GM19372 (cell line): Measurements from ENCODE around the gene SPDL1.

Experiments used
- ATAC-seq: cut with Tn5 transposase; IDR thresholded peaks from one replicate; pipeline ENCODE4 v1.9.1; 2021; ENCODE audit warnings: mild to moderate bottlenecking, low read depth, moderate library complexity; ENCODE audit not compliant: unreplicated experiment

Gene SPDL1

DNA sequence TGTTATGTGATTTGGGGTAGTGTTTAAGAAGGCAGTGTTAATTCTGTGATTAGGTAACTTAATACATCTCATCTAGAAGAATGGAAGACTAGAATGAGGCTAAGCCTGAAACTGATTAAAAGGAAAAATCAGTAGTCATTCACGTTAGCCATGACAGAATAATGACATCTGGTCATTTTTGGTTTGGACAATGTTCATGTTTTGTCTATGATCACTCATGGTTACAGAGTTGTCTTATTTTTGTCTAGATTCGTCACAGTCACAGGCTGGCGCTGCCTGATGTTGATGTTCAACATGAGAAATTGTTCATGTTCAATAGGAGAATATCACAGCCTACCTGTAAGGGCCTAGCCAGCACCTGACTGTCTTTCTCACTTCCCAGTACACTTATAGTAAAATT lies 44.0 kb downstream of the SPDL1 start:
- ATAC-seq, result no peak

GRCh38 chr5:169628892-169629291 lies 45.3 kb downstream of the SPDL1 start:
- no peak for ATAC-seq

GRCh38 chr5:169629847-169630548 lies 46.4 kb downstream of the SPDL1 start:
- no peak for ATAC-seq

GRCh38 chr5:169631360-169631759 lies 47.8 kb downstream of the SPDL1 start:
- no peak for ATAC-seq

DNA sequence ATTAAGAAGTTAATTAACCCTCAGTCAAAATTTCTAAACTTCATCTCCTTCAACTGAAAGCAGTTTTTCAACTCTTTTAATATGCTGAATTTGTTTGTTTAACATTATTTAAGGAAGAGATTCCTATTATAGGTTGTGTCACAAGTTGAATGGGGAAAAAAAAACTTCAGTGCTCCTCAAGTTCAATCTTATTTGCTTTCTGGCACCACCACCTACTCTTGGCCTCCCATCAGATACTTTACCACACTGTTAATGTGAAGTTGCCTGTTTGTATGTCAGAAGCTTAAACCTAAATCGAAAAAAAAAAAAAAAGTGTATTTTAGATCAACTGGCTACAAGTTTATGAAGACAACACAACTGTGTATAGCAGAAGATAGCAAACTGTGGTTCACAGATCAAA lies 49.4 kb downstream of the SPDL1 start:
- ATAC-seq, result no peak

GRCh38 chr5:169634606-169635005 lies 51.0 kb downstream of the SPDL1 start:
- ATAC-seq, result no peak

DNA sequence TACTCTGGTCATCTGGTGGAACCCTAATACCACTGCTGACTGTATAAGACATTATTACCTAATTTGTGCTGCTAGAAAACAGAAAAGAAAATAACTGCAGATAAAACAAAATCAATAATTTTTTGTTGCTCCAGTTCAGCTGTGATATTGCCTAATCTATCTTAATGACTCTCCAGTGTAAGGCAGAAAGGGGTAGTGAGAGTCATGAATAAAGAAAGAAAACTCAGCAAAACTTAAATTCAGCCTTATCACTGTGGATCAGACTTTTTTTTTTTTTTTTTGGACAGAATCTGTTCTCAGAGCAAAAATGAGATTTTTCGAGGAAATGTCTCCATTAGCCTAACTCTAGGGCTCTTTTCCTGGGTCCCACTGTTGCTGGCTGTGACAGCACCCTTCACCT lies 52.4 kb downstream of the SPDL1 start:
- ATAC-seq, result no peak

GRCh38 chr5:169636477-169637084 lies 53.0 kb downstream of the SPDL1 start:
- no peak for ATAC-seq

- ATAC-seq, result peak; percentile 88
Observed at GRCh38 chr5:169637085-169637548, 53.5 kb downstream of the SPDL1 start, which contains the start of gene DOCK2. Gene DOCK2 (plus strand): TSS chr5:169637275. CDS start chr5:169637327, 52 bp downstream.

DNA sequence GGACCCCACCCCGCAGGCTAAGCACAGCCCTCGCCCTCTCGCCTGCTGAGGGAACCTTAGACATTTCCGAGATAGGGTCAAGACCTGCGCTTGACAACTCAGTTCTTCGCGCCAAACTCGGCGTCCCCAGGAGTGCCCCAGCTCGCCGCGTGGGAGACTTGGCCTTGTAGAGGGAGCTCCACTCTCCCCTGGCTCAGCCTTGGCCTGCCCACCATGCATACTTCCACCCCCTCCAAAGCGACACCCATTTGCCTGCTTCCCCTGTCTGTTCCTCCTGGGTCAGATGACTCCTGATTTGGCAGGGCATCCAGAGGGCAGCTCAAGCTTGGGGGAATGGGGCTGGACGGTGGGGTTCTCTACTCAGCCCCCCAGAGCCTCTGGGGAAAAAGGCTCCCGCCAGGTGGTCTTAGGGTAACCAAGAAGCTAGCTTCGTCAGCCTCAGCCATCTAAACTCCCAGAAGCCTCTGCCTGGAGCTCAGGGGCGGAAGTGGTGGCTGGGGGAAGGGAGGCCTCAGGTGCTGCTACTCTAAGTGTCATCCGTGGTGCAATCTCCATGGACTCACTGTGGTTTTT lies 54.1 kb downstream of the SPDL1 start:
- ATAC-seq, result peak; percentile 61

DNA sequence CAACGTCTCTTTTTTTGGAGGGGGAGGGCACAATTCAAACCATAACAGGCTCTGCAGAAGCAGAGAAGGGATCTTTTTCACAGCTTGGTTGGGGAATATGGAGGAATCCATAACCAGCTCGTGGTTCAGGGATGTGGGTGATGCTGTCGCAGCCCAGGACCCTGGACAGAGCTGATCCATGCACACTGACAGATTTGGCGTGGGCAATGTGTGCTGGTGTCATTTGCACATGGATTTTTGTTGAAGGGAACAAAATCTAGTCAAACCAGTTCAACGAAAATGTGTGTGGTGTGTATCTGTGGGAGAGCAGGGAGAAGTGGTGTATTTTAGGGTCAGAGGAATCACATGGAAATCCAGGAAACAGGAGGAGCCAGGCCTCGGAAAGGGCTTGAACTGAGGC lies 57.7 kb downstream of the SPDL1 start:
- no peak for ATAC-seq

DNA sequence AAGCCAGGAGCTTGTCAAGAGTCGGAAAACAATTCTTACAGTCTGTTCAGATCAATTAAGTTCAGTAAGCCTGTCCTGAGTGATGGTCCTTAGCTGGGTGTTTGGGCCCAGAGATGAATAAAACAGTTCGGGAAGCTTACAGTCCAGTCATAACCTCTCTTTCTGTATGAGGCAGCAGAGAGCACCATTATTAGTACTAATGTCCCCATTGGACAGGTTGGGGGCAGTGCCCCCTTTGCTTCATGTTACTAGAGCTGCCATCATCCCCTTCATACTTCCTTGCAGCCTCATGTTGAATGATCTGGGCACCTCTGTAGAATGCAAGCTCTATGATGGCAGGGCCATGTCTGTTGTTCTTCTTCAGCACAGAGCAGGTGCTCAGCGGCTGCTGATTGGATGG lies 63.3 kb downstream of the SPDL1 start:
- ATAC-seq, result no peak

DNA sequence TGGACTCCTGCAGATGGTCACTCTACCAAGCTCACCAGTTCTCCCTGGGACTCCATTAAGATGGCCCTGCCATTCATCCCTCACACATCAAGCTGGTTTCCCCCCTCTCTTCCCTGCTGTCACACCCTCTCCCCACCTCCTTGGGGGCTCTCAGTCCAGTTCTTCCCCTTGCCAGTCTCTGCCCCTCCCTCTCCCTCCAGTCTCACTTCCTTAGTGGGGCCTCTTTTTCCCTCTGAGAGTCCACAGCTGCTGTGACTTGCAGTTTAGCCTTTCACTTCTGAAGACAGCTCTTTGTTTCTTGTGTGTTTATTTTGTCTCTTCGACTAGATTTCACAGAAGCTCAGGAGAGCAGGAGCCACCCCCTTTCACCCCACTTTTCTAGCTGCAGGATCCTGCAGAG lies 64.0 kb downstream of the SPDL1 start:
- ATAC-seq, result no peak

GRCh38 chr5:169648725-169649310 lies 65.2 kb downstream of the SPDL1 start:
- ATAC-seq, result no peak

GRCh38 chr5:169649486-169649885 lies 65.9 kb downstream of the SPDL1 start:
- ATAC-seq, result no peak

DNA sequence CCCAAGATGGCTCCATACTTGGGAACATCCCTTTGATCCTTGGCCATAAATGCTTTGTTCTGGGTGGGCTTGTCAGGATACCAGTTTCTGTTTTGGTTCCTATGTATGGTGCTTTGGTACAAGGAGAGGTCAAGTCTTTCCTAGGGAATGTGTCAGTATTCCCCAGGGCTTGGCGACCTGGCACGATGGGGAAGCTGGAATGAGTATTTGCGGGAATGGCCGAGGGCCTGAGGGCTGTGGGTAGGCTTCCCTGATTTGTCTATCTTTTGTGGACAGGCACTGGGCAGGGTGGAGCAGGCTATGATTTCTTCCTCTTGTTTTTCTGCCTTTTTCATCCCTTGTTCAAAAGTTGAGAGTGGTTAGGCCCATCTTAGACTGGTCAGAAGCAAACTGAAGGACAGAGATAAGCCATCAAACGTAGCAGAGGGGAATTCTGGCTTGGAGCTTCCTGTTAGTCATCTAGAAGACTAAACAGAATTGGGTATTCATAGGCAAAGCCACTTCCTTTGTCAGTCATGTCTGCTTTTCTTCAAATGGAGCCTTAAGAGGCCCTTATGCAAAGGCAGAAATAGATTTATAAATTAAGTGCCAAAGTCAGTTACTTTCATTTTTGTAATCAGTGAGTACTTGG lies 67.2 kb downstream of the SPDL1 start:
- peak; percentile 51 for ATAC-seq

DNA sequence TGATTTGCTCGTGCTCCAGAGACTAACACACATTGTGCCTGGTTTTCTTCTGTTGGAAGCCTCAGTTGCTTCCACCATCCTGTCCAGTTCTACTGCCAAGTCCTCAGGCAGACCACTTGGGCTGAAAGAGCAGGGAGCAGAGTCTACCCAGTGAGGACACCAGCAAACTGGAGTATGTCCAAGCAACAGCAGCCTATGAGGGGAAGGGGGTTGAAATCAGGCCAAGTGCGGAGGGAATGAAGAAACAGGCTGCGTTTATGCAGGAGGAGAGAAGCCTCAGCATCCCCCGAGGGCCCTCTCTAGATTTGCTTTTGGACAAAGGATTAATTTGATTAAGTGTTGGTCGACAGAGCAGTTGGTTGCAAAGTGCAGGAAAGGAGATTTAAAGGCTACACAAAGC lies 68.0 kb downstream of the SPDL1 start:
- ATAC-seq, result no peak

DNA sequence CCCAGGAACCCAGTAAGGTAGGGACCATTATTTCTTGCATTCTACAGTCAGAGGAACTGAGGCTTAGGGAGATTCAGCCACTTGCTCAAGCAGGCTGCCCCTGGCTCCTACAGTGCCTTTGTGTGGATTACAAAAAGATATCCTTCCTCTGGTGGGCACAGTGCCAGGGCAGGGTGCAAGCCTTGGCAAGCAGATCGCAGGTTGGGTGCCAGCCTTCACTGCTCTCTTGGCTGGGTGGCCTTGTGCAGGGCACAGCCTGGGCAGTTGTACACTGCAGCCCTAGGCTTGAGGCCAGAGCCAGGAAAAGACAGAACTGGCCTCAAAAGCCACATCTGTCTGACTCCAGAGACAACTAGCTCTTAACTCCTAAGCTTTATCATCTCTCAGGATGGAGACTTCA lies 68.5 kb downstream of the SPDL1 start:
- ATAC-seq, result no peak

- no peak for ATAC-seq
Observed at GRCh38 chr5:169653091-169653490, 69.5 kb downstream of the SPDL1 start.
